ENCODE data around the gene CTAGE15. TPM values are rescaled to one million over a fixed set of nuclear protein-coding genes. Genes with fewer than 3 reads are reported as not detected.

CTAGE15 gene
- not detected in 2 replicates for total RNA-seq

GRCh38 chr7:143571501-143571900 lies at the start of gene CTAGE15:
TSS of gene CTAGE15 (plus strand) at chr7:143571801. CDS start at chr7:143571818, 17 bp downstream.

GRCh38 chr7:143620646-143621045 lies 49.0 kb downstream of the CTAGE15 start, which contains the start of gene TCAF2:
TSS of gene TCAF2 (plus strand) at chr7:143620974.

Small RNA genes within 50 kb of the gene (small RNA-seq; reads per million reads assigned to genes)
- gene AC073264.2 (not detected), gene RNU6-162P (not detected)

Other genes starting within 250 kb of the CTAGE15 start
- gene FAM131B, start 209.1 kb upstream of the CTAGE15 start, total RNA-seq, result 1.6 and 2.6 TPM in 2 replicates
- 52.5 and 67.6 TPM in 2 replicates for gene ZYX, start 190.5 kb upstream of the CTAGE15 start, total RNA-seq
- not detected in 2 replicates for gene EPHA1, start 162.9 kb upstream of the CTAGE15 start, total RNA-seq
- not detected in 2 replicates for gene TAS2R60, start 128.3 kb upstream of the CTAGE15 start, total RNA-seq
- gene TAS2R41, start 93.9 kb upstream of the CTAGE15 start, total RNA-seq, result not detected in 2 replicates
- gene TCAF2, start 49.2 kb downstream of the CTAGE15 start, total RNA-seq, result 3.7 and 5.9 TPM in 2 replicates
- gene CTAGE6, start 185.9 kb downstream of the CTAGE15 start, total RNA-seq, result 0.59 and 0.73 TPM in 2 replicates